Activated CD8-positive, alpha-beta T cell treated with anti-CD3 and anti-CD28 coated beads for 36 hours (primary cell): ENCODE measurements around the gene TRERF1. TPM values are rescaled to one million over a fixed set of nuclear protein-coding genes. Genes with fewer than 3 reads are reported as not detected.
"Not testable (repeated sequence)": the region's sequence is repeated elsewhere in the genome, so short reads cannot be mapped to it uniquely, and the experiment has no call there.

Experiments
- ATAC-seq: fragments of 200-7000 bp; cut with Tn5 transposase; one replicate; pipeline ENCODE4 v1.10.0; 2021; ENCODE audit warnings: mild to moderate bottlenecking, moderate library complexity
- CTCF ChIA-PET: fragments of 350-600 bp; sonication (Branson Sonifier 250); formaldehyde crosslinking; loops from one replicate; lab custom pipeline; 2021; ENCODE audit warnings: antibody characterized with exemption; lab: Charles Lee
- POLR2A ChIA-PET: fragments of 350-600 bp; sonication (Branson Sonifier 250); formaldehyde crosslinking; loops from one replicate; lab custom pipeline; 2021; ENCODE audit warnings: antibody characterized with exemption; lab: Charles Lee
- DNase-seq: peaks from one replicate; pipeline ENCODE4 v3.0.0-alpha.2; 2020
- H3K27ac Mint-ChIP-seq: one replicate; pipeline ENCODE4 v1.8.0; 2021; ENCODE audit warnings: mild to moderate bottlenecking, mixed read lengths
- H3K27me3 Mint-ChIP-seq: one replicate; pipeline ENCODE4 v1.8.0; 2021; ENCODE audit warnings: mixed read lengths
- H3K36me3 Mint-ChIP-seq: one replicate; pipeline ENCODE4 v1.8.0; 2021; ENCODE audit warnings: low read depth, mixed read lengths
- H3K4me1 Mint-ChIP-seq: one replicate; pipeline ENCODE4 v1.8.0; 2021; ENCODE audit warnings: low read depth, mixed read lengths
- H3K4me3 Mint-ChIP-seq: one replicate; pipeline ENCODE4 v1.8.0; 2021; ENCODE audit warnings: mild to moderate bottlenecking, moderate library complexity, mixed read lengths
- H3K9me3 Mint-ChIP-seq: one replicate; pipeline ENCODE4 v1.8.0; 2021; ENCODE audit warnings: mixed read lengths
- CTCF ChIP-seq: fragments of 200-600 bp; IDR thresholded peaks from one replicate; pipeline ENCODE4 v1.8.0; 2022; ENCODE audit warnings: antibody characterized with exemption, mild to moderate bottlenecking
- intact Hi-C: fragments of 100-400 bp; cut with micrococcal nuclease; formaldehyde crosslinking; loops from one replicate; pipeline ENCODE4 v1.10.0; 2022
- total RNA-seq, 2 experiments: library from RNA; stranded (reverse); gene quantifications; one replicate each; pipeline ENCODE4 v1.2.3, GENCODE V29; 2021

The TRERF1 gene
- total RNA-seq, 2 experiments from 2014 or later = 6.5 to 6.9 TPM

GRCh38 chr6:42467651-42468050, 15.9 kb upstream of the TRERF1 start:
- Mint-ChIP-seq H3K36me3 (no peaks in the 10 kb centered on the region), H3K27me3 (no peaks in the 10 kb centered on the region)
- CTCF ChIA-PET = interaction anchor here (1.2 kb wide), 1 partner anchor 23 kb away, joined by 3 read pairs; no protein-coding TSS in a partner anchor

GRCh38 chr6:42466470-42466869, 14.7 kb upstream of the TRERF1 start:
- ATAC-seq, CTCF ChIA-PET, H3K27me3 Mint-ChIP-seq, H3K27ac Mint-ChIP-seq, H3K4me1 Mint-ChIP-seq, DNase-seq, POLR2A ChIA-PET, H3K4me3 Mint-ChIP-seq, intact Hi-C loops, H3K36me3 Mint-ChIP-seq: not testable (repeated sequence)
- peaks cover 13% of the 10 kb centered on the region for H3K9me3 Mint-ChIP-seq

More at GRCh38 chr6:42467651-42468050, 15.9 kb upstream of the TRERF1 start:
- no peak for TF ChIP-seq CTCF
- Mint-ChIP-seq H3K27ac (no peak overlapping the region), H3K9me3 (peaks cover 13% of the 10 kb centered on the region), H3K4me1 (no peaks in the 10 kb centered on the region), H3K4me3 (no peak overlapping the region)
- ATAC-seq (no peak), DNase-seq (no peak)
- POLR2A ChIA-PET = no interaction called here
- intact Hi-C loops = no loop called here

GRCh38 chr6:42462474-42462972, 10.8 kb upstream of the TRERF1 start:
- Mint-ChIP-seq H3K4me3 (no peak overlapping the region), H3K27ac (no peak overlapping the region), H3K27me3 (no peaks in the 10 kb centered on the region), H3K9me3 (no peaks in the 10 kb centered on the region), H3K4me1 (no peaks in the 10 kb centered on the region), H3K36me3 (no peaks in the 10 kb centered on the region)
- POLR2A ChIA-PET = interaction anchor here (1.7 kb wide), 1 partner anchor 10 kb away, joined by 6 read pairs; no protein-coding TSS in a partner anchor
- TF ChIP-seq CTCF = no peak
- ATAC-seq (no peak), DNase-seq (no peak)
- CTCF ChIA-PET = interaction anchor here (2.1 to 2.3 kb wide), 2 partner anchors 70 to 85 kb away, joined by 5 to 11 read pairs; no protein-coding TSS in a partner anchor
- intact Hi-C loops = no loop called here

GRCh38 chr6:42460883-42461282, 9.2 kb upstream of the TRERF1 start:
- Mint-ChIP-seq H3K9me3 (no peaks in the 10 kb centered on the region), H3K27ac (no peak overlapping the region), H3K27me3 (no peaks in the 10 kb centered on the region), H3K4me1 (no peaks in the 10 kb centered on the region), H3K4me3 (no peak overlapping the region), H3K36me3 (no peaks in the 10 kb centered on the region)
- TF ChIP-seq CTCF = no peak
- ATAC-seq = no peak
- intact Hi-C loops = no loop called here
- ChIA-PET POLR2A (interaction anchor here (1.0 kb wide), 1 partner anchor 24 kb away, joined by 3 read pairs; no protein-coding TSS in a partner anchor), CTCF (interaction anchor here (1.2 to 2.3 kb wide), 3 partner anchors 9 to 200 kb away, joined by 3 to 11 read pairs (median 4); no protein-coding TSS in a partner anchor)
- DNase-seq = no peak

- ChIA-PET POLR2A (no interaction called here), CTCF (interaction anchor here (1.0 to 1.7 kb wide), 3 partner anchors 11 to 199 kb away, joined by 3 to 13 read pairs (median 3); no protein-coding TSS in a partner anchor)
- intact Hi-C loops = loop anchor here (10.0 kb wide), 1 partner anchor 65 kb away; no protein-coding TSS in a partner anchor
- H3K9me3 Mint-ChIP-seq = no peaks in the 10 kb centered on the region
- no peak for TF ChIP-seq CTCF
- H3K4me3 Mint-ChIP-seq = no peak overlapping the region
- no peaks in the 10 kb centered on the region for H3K27me3 Mint-ChIP-seq
- ATAC-seq (no peak), DNase-seq (no peak)
- H3K4me1 Mint-ChIP-seq = no peaks in the 10 kb centered on the region
- H3K27ac Mint-ChIP-seq = no peak overlapping the region
- no peaks in the 10 kb centered on the region for H3K36me3 Mint-ChIP-seq
Observed at GRCh38 chr6:42459888-42460287, 8.2 kb upstream of the TRERF1 start.
